GM21825 (cell line): ENCODE measurements around the gene SLC38A3.
A peak's percentile ranks its signal among the peaks of the same experiment; 100 is the strongest.
"Not testable (repeated sequence)": the region's sequence is repeated elsewhere in the genome, so short reads cannot be mapped to it uniquely, and the experiment has no call there.

Experiments
- ATAC-seq: cut with Tn5 transposase; IDR thresholded peaks from one replicate; pipeline ENCODE4 v1.9.1; 2021; ENCODE audit warnings: mild to moderate bottlenecking, moderate library complexity; ENCODE audit not compliant: unreplicated experiment

The SLC38A3 gene

GRCh38 chr3:50230104-50230793 lies 25.2 kb downstream of the SLC38A3 start:
- ATAC-seq, result no peak

DNA sequence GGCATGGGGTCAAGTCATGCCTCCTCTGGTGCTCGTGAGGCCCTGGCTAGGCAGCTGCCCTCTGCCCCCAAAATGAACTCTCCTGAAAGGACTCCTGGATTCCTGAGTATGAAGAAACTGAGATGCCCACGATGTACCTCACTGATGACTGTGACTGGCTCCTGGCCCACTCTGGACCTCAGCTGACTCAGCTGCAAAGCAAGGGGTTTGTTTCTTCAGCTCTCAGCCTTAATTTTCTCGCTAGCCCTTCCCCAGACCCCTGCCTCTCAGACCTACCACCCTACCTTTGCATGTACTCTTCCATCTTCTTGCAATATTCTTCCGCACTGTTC lies 25.7 kb downstream of the SLC38A3 start:
- no peak for ATAC-seq

DNA sequence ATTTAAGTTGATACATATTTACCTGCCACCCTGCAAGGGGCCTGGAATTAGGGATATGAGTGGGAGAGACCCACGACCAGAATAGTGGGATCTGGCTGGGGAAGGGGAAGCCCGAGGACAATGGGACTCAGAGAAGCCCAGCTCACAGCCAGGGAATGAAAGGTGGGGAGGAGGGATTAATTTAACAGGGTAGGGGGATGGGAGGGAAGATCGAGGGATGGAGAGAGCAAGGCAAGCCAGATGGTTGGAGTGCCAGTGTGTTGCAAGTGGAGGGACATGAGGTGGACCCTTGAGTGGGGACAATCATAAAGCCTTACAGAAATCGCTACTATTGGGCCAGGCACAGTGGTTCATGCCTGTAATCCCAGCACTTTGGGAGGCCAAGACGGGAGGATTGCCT lies 26.5 kb downstream of the SLC38A3 start:
- no peak for ATAC-seq

DNA sequence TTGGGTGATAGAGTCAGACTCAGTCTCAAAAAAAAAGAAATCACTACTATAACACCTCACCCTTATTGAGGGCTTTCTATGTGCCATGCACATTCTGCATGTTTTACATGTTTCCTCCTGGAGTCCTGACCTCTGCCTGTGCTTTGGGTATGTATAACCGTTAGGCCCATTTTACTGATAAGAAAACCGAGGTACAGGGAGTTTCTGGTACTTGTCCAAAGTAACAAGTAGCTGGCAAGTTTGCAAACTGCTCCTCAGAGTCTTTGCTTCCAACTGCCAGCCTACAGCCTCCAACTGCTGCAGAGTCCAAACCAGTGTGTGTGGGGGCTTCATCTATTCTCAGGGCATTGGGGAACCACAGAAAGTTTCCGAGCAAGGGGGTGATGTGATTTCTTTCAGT lies 27.2 kb downstream of the SLC38A3 start:
- no peak for ATAC-seq

DNA sequence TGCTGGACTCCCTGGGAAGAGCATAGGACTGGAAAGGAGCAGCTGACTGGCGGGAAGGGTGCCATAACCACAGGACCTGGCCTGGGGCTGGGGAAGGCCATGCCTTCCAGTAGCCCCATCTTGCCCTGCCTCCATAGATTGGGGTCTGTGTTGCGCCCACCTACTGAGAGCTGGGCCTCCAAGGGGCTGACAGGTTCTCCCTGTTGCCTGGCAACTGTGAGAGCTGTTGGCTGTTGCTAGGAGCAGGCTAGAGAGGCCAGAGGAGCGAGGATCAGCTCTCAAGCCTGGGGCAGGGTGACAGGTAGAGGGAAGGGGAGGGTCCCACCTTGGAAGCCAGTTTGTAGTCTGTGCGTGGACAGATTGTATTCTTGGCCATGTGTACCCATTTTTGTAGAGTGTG lies 28.1 kb downstream of the SLC38A3 start:
- no peak for ATAC-seq

- ATAC-seq, result peak; percentile 90
Observed at GRCh38 chr3:50235716-50236483, 30.8 kb downstream of the SLC38A3 start, which contains the start of gene GNAI2. TSS of gene GNAI2 (plus strand) at chr3:50236204. CDS start at chr3:50236336, 132 bp downstream.

GRCh38 chr3:50236484-50237132 lies 31.5 kb downstream of the SLC38A3 start:
- ATAC-seq, result no peak

GRCh38 chr3:50237133-50237651 lies 32.1 kb downstream of the SLC38A3 start:
- no peak for ATAC-seq

GRCh38 chr3:50237754-50238548 lies 32.9 kb downstream of the SLC38A3 start:
- peak; percentile 33 for ATAC-seq

DNA sequence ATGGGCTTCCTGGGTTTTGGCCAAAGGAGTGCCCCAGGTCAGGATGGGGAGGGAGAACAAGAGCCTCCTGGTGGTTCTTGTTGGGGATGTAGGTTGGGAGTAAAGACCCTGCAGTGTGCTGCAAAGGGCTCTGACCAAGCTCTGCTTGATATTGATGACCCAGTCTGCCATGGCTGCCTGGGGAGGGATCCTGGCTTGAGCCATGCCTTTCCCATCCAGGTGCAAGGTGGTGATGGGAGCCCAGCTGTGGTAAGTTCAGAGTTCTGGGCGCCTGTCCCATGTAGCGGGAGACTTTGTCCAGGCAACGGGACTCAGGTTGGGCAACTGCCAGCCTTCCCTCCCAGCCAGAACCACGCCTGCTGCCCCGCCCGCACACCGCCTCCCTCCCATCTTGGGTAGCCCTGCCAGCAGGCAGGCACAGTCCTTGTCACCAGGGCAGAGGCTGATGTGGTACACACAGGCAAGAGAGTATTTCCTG lies 33.5 kb downstream of the SLC38A3 start:
- ATAC-seq, result no peak

DNA sequence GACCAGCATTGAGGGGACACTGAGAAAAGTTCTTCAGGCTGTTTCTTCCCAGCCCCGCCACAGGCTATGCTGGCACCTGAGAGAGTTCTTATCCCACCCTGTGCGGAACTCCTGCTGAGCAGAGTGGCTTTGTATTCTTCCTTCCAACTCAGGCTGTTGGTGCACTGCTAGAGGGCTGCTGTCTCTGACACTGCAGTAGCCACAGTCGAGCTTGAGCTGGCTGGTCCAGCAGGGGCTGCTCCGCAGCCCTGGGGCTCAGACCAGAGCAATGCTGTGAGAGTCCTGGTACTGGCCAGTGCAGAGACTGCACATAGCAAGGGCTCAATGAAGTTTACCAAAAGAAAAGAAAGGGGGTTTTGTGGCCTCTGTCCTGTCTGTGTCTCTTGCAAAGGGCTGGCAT lies 34.6 kb downstream of the SLC38A3 start:
- no peak for ATAC-seq

- no peak for ATAC-seq
Observed at GRCh38 chr3:50241163-50241562, 36.1 kb downstream of the SLC38A3 start.

- ATAC-seq, result no peak
Observed at GRCh38 chr3:50241713-50242380, 36.8 kb downstream of the SLC38A3 start.

- no peak for ATAC-seq
Observed at GRCh38 chr3:50242381-50242770, 37.3 kb downstream of the SLC38A3 start.

DNA sequence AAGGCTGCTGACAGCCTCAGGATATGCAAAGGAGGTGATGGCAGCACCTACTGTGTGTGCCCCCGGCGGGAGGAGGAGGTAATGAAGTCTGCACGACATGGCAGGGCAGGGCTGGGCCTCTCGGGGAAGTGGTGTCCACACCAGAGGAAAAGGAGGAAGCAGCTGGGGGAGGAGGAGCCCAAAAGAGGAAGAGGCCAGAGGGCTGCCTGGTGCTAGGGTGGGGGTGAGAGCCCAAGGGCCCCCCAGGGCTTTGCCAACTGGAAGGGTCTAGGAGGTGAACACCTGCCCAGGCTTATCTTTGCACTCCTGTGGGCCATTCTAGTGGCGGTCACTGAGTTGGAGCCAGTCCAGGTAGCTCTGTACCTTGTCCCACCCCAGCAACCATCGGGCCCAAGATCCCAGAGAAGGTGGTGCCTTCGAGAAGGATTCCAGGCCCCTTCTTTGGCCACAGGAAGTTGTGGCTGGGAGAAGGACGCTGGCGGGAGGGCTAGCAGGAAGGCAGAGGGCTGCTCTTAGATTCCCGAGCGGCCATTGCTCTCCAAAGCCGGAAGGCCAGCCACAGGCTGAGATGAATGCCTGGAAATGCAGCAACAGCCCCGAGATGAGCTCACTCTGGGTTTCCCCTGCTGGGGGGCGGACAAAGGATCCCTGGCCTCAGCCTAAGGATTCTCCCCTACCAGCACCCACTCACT lies 37.9 kb downstream of the SLC38A3 start:
- no peak for ATAC-seq

- ATAC-seq, result no peak
Observed at GRCh38 chr3:50243543-50243895, 38.4 kb downstream of the SLC38A3 start.

- not testable (repeated sequence) for ATAC-seq
Observed at GRCh38 chr3:50244813-50245212, 39.7 kb downstream of the SLC38A3 start.

- no peak for ATAC-seq
Observed at GRCh38 chr3:50245251-50245745, 40.2 kb downstream of the SLC38A3 start.

DNA sequence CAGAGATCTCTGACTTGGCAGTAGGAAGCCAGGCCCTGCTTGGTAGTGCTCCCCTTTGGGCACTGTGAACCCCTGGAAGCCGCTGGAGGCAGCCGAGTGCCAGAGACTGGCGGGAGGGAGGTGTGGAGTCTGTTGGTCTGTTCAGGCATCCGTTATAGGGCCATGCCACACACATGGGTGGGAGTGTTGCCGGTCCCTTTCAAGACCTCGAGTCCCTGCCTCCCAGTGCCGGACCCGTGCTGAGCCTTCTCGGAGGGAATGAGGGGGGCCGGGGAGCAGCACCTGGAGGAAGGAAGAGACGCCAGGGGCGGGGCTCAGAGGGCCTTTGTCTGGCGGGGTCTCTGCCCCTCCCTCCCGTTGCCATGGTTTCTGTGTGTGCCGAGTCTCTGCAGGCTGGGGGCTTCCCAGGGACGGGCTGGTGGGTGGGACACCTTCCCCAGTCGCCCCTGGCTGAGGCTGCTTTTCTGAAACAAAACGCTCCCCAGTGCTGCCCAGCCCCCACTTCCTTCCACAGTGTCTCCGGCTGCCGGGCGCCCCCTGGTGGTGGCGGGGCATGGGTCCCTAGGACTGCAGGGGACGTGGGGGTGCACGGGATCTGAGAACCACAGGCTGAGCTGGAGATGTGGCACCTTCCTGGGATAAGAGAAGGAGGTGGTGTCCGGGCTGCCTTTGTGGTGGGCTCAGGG lies 40.9 kb downstream of the SLC38A3 start:
- ATAC-seq, result peak; percentile 52
